WTC11 (cell line): Measurements from ENCODE around the gene INCA1. TPM values are rescaled to one million over a fixed set of nuclear protein-coding genes. Genes with fewer than 3 reads are reported as not detected.

Source experiments
- ATAC-seq: fragments of 200-7000 bp; cut with Tn5 transposase; 2 replicates; pipeline ENCODE4 v1.10.0; 2021; ENCODE audit warnings: mild to moderate bottlenecking, moderate library complexity
- CTCF ChIA-PET: fragments of 300-600 bp; sonication (Branson Sonifier 250); formaldehyde crosslinking; loops from one replicate; lab custom pipeline; 2021; ENCODE audit warnings: antibody characterized with exemption; lab: Charles Lee
- POLR2A ChIA-PET: fragments of 350-600 bp; sonication (Branson Sonifier 250); formaldehyde crosslinking; loops from one replicate; lab custom pipeline; 2021; ENCODE audit warnings: antibody characterized with exemption; lab: Charles Lee
- DNase-seq: peaks from one replicate; pipeline ENCODE4 v3.0.0; 2021; ENCODE audit warnings: low spot score
- H3K27ac Mint-ChIP-seq: 2 replicates; pipeline ENCODE4 v1.8.0; 2021; ENCODE audit warnings: mixed read lengths
- H3K27me3 Mint-ChIP-seq: 2 replicates; pipeline ENCODE4 v1.8.0; 2021; ENCODE audit warnings: low read depth, mild to moderate bottlenecking, moderate library complexity, mixed read lengths
- H3K36me3 Mint-ChIP-seq: 2 replicates; pipeline ENCODE4 v1.8.0; 2021; ENCODE audit warnings: mixed read lengths
- H3K4me1 Mint-ChIP-seq: 2 replicates; pipeline ENCODE4 v1.8.0; 2022; ENCODE audit warnings: mixed read lengths
- H3K4me3 Mint-ChIP-seq: 2 replicates; pipeline ENCODE4 v1.8.0; 2021; ENCODE audit warnings: mild to moderate bottlenecking, moderate library complexity, mixed read lengths
- H3K9me3 Mint-ChIP-seq: 2 replicates; pipeline ENCODE4 v1.8.0; 2021; ENCODE audit warnings: mixed read lengths
- CREM ChIP-seq: sonication (generic); formaldehyde crosslinking; IDR thresholded peaks from 2 replicates; pipeline ENCODE4 v1.8.1; 2022; ENCODE audit warnings: mild to moderate bottlenecking, missing genetic modification reagents, moderate library complexity
- ELF4 ChIP-seq: sonication (generic); formaldehyde crosslinking; IDR thresholded peaks from 2 replicates; pipeline ENCODE4 v1.8.1; 2022; ENCODE audit warnings: low read depth, mild to moderate bottlenecking, moderate library complexity, missing genetic modification reagents
- GABPB1 ChIP-seq: sonication (generic); formaldehyde crosslinking; IDR thresholded peaks from 2 replicates; pipeline ENCODE4 v1.8.1; 2023; ENCODE audit warnings: mild to moderate bottlenecking, missing genetic modification reagents
- NR2C2 ChIP-seq: sonication (generic); formaldehyde crosslinking; IDR thresholded peaks from 2 replicates; pipeline ENCODE4 v1.8.0; 2022; ENCODE audit warnings: mild to moderate bottlenecking, missing genetic modification reagents
- OVOL2 ChIP-seq: fragments of 250-450 bp; sonication (Bioruptor Pico); IDR thresholded peaks from 2 replicates; pipeline ENCODE4 v1.9.0; 2021; ENCODE audit warnings: mild to moderate bottlenecking, borderline replicate concordance
- TEAD1 ChIP-seq: sonication (generic); formaldehyde crosslinking; IDR thresholded peaks from 2 replicates; pipeline ENCODE4 v1.8.0; 2022; ENCODE audit warnings: mild to moderate bottlenecking, missing genetic modification reagents
- ZNF263 ChIP-seq: sonication (generic); formaldehyde crosslinking; IDR thresholded peaks from 2 replicates; pipeline ENCODE4 v1.8.1; 2022; ENCODE audit warnings: low read depth, mild to moderate bottlenecking, moderate library complexity, missing genetic modification reagents
- total RNA-seq: library from RNA; stranded (reverse); gene quantifications from 3 replicates; pipeline ENCODE4 v1.2.3, GENCODE V29; 2021
- TF ChIP-seq, protein P1 (sequence below): sonication (generic); formaldehyde crosslinking; IDR thresholded peaks from 2 replicates; pipeline ENCODE4 v1.8.1; 2023; ENCODE audit warnings: mild to moderate bottlenecking, missing genetic modification reagents
- TF ChIP-seq, protein P2 (sequence below): sonication (generic); formaldehyde crosslinking; IDR thresholded peaks from 2 replicates; pipeline ENCODE4 v1.8.1; 2022; ENCODE audit warnings: low read depth, mild to moderate bottlenecking, moderate library complexity, missing genetic modification reagents, borderline replicate concordance
- TF ChIP-seq, protein P3 (sequence below): fragments of 250-450 bp; sonication (Bioruptor Pico); IDR thresholded peaks from 2 replicates; pipeline ENCODE4 v1.9.0; 2021; ENCODE audit warnings: mild to moderate bottlenecking
- TF ChIP-seq, protein P4 (sequence below): sonication (generic); formaldehyde crosslinking; IDR thresholded peaks from 2 replicates; pipeline ENCODE4 v1.8.0; 2023; ENCODE audit warnings: mild to moderate bottlenecking, missing genetic modification reagents
- TF ChIP-seq, protein P5 (sequence below): sonication (generic); formaldehyde crosslinking; IDR thresholded peaks from 2 replicates; pipeline ENCODE4 v1.8.0; 2022; ENCODE audit warnings: missing genetic modification reagents

Gene INCA1
- total RNA-seq, 1 experiment from 2014 or later: 0.61 TPM

DNA sequence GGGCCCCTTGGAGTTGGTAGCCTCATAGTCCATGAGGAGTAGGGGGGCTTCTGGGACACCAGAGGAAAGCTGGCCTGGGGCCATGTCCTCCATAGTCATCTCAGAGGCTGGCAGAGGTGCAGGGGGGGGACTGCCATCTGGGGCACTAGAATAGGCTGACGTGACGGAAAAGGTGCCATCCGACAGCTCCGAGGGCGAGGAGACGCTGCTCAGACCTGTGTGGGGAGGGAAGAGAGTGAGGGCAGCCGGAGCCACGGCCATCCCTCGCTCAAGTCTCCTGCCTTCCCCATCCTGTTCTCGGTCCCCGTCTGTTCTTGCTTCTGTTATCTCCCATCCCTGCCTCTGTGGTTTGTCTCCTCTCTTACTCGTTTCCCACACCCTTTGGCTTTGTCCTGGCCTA, 25.0 kb downstream of the INCA1 start (continued):
- no peak for TF ChIP-seq GABPB1 (CRISPR knock-in tag)
- no peak for TF ChIP-seq CREM
- TF ChIP-seq TEAD1 (CRISPR knock-in tag): no peak
- TF ChIP-seq NR2C2 (CRISPR knock-in tag): no peak

DNA sequence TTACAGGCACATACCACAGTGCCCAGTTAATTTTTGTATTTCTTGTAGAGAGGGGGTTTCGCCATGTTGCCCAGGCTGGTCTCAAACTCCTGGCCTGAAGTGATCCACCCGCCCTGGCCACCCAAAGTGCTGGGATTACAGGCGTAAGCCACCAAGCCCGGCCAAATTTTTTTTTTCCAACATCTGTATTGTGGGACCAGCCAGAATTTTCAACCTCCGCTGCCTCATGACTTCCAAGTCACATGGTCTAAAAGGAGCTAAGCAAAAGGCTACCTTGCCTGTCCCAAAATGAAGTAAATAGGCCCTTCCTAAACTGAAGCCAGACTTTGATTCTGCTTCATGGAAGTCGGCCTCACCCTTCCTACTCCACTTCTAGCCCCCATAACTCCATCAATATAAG, 25.5 kb downstream of the INCA1 start:
- CTCF ChIA-PET: interaction anchor here (3.2 kb wide), 1 partner anchor 8 kb away, joined by 14 read pairs; no protein-coding TSS in a partner anchor

DNA sequence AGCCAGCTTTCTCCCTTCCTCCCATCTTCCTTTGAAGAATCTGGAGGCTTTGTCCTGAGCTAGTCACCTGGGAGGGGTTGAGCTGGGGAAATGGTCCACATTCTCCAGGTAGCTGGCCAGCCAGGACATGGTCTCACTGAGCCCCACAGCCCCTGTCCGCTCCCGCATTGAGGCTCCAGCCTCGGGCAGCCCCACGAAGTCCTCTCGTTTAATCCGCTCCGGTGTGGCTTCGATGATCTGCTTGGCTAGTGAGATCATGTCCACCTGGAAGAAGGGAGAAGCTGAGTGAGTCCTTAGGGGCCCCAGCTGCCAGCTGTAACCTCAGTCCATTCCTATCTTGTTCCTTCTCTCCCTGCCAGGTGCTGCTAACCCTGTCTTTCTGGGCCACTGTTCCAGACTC, 27.0 kb downstream of the INCA1 start:
- Mint-ChIP-seq H3K27ac (no peak overlapping the region), H3K4me1 (peaks cover 31% of the 10 kb centered on the region), H3K9me3 (peaks cover 10% of the 10 kb centered on the region), H3K27me3 (peaks cover 40% of the 10 kb centered on the region), H3K4me3 (no peak overlapping the region), H3K36me3 (peaks cover 16% of the 10 kb centered on the region)
- ChIA-PET CTCF (interaction anchor here (1.2 to 3.2 kb wide), 3 partner anchors 10 to 61 kb away, joined by 6 to 14 read pairs (median 7); partner anchors contain the start of gene CAMTA2), POLR2A (interaction anchor here (0.6 to 4.8 kb wide), 2 partner anchors 23 to 106 kb away, joined by 3 to 45 read pairs; partner anchors contain the start of gene PFN1)
- DNase-seq: no peak
- no peak for ATAC-seq
- TF ChIP-seq, protein P1, sequence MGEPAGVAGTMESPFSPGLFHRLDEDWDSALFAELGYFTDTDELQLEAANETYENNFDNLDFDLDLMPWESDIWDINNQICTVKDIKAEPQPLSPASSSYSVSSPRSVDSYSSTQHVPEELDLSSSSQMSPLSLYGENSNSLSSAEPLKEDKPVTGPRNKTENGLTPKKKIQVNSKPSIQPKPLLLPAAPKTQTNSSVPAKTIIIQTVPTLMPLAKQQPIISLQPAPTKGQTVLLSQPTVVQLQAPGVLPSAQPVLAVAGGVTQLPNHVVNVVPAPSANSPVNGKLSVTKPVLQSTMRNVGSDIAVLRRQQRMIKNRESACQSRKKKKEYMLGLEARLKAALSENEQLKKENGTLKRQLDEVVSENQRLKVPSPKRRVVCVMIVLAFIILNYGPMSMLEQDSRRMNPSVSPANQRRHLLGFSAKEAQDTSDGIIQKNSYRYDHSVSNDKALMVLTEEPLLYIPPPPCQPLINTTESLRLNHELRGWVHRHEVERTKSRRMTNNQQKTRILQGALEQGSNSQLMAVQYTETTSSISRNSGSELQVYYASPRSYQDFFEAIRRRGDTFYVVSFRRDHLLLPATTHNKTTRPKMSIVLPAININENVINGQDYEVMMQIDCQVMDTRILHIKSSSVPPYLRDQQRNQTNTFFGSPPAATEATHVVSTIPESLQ (CRISPR knock-in tag): no peak
- TF ChIP-seq, protein P2, sequence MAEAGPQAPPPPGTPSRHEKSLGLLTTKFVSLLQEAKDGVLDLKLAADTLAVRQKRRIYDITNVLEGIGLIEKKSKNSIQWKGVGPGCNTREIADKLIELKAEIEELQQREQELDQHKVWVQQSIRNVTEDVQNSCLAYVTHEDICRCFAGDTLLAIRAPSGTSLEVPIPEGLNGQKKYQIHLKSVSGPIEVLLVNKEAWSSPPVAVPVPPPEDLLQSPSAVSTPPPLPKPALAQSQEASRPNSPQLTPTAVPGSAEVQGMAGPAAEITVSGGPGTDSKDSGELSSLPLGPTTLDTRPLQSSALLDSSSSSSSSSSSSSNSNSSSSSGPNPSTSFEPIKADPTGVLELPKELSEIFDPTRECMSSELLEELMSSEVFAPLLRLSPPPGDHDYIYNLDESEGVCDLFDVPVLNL (CRISPR knock-in tag): no peak
- TF ChIP-seq, protein P3, sequence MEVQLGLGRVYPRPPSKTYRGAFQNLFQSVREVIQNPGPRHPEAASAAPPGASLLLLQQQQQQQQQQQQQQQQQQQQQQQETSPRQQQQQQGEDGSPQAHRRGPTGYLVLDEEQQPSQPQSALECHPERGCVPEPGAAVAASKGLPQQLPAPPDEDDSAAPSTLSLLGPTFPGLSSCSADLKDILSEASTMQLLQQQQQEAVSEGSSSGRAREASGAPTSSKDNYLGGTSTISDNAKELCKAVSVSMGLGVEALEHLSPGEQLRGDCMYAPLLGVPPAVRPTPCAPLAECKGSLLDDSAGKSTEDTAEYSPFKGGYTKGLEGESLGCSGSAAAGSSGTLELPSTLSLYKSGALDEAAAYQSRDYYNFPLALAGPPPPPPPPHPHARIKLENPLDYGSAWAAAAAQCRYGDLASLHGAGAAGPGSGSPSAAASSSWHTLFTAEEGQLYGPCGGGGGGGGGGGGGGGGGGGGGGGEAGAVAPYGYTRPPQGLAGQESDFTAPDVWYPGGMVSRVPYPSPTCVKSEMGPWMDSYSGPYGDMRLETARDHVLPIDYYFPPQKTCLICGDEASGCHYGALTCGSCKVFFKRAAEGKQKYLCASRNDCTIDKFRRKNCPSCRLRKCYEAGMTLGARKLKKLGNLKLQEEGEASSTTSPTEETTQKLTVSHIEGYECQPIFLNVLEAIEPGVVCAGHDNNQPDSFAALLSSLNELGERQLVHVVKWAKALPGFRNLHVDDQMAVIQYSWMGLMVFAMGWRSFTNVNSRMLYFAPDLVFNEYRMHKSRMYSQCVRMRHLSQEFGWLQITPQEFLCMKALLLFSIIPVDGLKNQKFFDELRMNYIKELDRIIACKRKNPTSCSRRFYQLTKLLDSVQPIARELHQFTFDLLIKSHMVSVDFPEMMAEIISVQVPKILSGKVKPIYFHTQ (CRISPR knock-in tag): no peak
- TF ChIP-seq OVOL2 (CRISPR knock-in tag): no peak

More for the DNA sequence above, 25.5 kb downstream of the INCA1 start:
- ATAC-seq (no peak), DNase-seq (no peak)
- POLR2A ChIA-PET: interaction anchor here (0.6 to 1.7 kb wide), 2 partner anchors 63 to 141 kb away, joined by 4 to 5 read pairs; no protein-coding TSS in a partner anchor
- Mint-ChIP-seq H3K9me3 (no peaks in the 10 kb centered on the region), H3K36me3 (peaks cover 5% of the 10 kb centered on the region), H3K4me3 (no peak overlapping the region), H3K27ac (no peak overlapping the region), H3K27me3 (peaks cover 53% of the 10 kb centered on the region), H3K4me1 (peaks cover 24% of the 10 kb centered on the region)
- TF ChIP-seq, protein P3 (CRISPR knock-in tag): no peak
- TF ChIP-seq, protein P4, sequence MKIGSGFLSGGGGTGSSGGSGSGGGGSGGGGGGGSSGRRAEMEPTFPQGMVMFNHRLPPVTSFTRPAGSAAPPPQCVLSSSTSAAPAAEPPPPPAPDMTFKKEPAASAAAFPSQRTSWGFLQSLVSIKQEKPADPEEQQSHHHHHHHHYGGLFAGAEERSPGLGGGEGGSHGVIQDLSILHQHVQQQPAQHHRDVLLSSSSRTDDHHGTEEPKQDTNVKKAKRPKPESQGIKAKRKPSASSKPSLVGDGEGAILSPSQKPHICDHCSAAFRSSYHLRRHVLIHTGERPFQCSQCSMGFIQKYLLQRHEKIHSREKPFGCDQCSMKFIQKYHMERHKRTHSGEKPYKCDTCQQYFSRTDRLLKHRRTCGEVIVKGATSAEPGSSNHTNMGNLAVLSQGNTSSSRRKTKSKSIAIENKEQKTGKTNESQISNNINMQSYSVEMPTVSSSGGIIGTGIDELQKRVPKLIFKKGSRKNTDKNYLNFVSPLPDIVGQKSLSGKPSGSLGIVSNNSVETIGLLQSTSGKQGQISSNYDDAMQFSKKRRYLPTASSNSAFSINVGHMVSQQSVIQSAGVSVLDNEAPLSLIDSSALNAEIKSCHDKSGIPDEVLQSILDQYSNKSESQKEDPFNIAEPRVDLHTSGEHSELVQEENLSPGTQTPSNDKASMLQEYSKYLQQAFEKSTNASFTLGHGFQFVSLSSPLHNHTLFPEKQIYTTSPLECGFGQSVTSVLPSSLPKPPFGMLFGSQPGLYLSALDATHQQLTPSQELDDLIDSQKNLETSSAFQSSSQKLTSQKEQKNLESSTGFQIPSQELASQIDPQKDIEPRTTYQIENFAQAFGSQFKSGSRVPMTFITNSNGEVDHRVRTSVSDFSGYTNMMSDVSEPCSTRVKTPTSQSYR (CRISPR knock-in tag): no peak
- TF ChIP-seq ELF4 (no peak), ZNF263 (CRISPR knock-in tag) (no peak)
- TF ChIP-seq, protein P5, sequence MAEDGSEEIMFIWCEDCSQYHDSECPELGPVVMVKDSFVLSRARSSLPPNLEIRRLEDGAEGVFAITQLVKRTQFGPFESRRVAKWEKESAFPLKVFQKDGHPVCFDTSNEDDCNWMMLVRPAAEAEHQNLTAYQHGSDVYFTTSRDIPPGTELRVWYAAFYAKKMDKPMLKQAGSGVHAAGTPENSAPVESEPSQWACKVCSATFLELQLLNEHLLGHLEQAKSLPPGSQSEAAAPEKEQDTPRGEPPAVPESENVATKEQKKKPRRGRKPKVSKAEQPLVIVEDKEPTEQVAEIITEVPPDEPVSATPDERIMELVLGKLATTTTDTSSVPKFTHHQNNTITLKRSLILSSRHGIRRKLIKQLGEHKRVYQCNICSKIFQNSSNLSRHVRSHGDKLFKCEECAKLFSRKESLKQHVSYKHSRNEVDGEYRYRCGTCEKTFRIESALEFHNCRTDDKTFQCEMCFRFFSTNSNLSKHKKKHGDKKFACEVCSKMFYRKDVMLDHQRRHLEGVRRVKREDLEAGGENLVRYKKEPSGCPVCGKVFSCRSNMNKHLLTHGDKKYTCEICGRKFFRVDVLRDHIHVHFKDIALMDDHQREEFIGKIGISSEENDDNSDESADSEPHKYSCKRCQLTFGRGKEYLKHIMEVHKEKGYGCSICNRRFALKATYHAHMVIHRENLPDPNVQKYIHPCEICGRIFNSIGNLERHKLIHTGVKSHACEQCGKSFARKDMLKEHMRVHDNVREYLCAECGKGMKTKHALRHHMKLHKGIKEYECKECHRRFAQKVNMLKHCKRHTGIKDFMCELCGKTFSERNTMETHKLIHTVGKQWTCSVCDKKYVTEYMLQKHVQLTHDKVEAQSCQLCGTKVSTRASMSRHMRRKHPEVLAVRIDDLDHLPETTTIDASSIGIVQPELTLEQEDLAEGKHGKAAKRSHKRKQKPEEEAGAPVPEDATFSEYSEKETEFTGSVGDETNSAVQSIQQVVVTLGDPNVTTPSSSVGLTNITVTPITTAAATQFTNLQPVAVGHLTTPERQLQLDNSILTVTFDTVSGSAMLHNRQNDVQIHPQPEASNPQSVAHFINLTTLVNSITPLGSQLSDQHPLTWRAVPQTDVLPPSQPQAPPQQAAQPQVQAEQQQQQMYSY (CRISPR knock-in tag): no peak
